ENCODE data around the gene SRP19. TPM values are rescaled to one million over a fixed set of nuclear protein-coding genes. Genes with fewer than 3 reads are reported as not detected.

Gene SRP19
- total RNA-seq, 1 donor from 2014 or later, result 73.5 TPM

Other genes with a start within 250 kb of the SRP19 start
- gene APC, start 123.4 kb upstream of the SRP19 start, total RNA-seq, result 53.9 and 54.6 TPM in 2 replicates
- gene REEP5, start 60.9 kb downstream of the SRP19 start, total RNA-seq, result 120 and 132 TPM in 2 replicates
- 39.8 and 48.9 TPM in 2 replicates for gene DCP2, start 115.5 kb downstream of the SRP19 start, total RNA-seq